ENCODE results near the gene MEAK7.

GRCh38 chr16:84548508-84548907, 44.0 kb upstream of the MEAK7 start:
- TF ChIP-seq CTCF (IDR thresholded peaks at IDR 0.05) = no peak
- no peak for TF ChIP-seq POLR2A (IDR thresholded peaks at IDR 0.05)

Measured in adrenal gland (tissue), 5 donors.